Measurements from ENCODE around the gene TMA16. TPM values are rescaled to one million over a fixed set of nuclear protein-coding genes. Genes with fewer than 3 reads are reported as not detected.
A peak's percentile ranks its signal among the peaks of the same experiment; 100 is the strongest.
"Not testable (repeated sequence)": the region's sequence is repeated elsewhere in the genome, so short reads cannot be mapped to it uniquely, and the experiment has no call there.

TMA16 gene
- total and polyA plus RNA-seq, 2 experiments from 2014 or later, result 26.0 to 26.6 TPM

- no peak for DNase-seq
- H3K27ac ChIP-seq, result no peak overlapping the region
- in situ Hi-C loops (cut with MboI), result no loop called here
Observed at GRCh38 chr4:163537114-163537513, 42.6 kb downstream of the TMA16 start.

GRCh38 chr4:163538820-163539219, 44.3 kb downstream of the TMA16 start:
- H3K79me2 ChIP-seq (ENCODE audit: insufficient read depth); in situ Hi-C loops (cut with MboI); DNase-seq; H3K36me3 ChIP-seq (ENCODE audit: low read depth); H4K20me1 ChIP-seq (ENCODE audit: insufficient read depth); H3K4me2 ChIP-seq (ENCODE audit: unreplicated experiment); H2AFZ ChIP-seq; H3K9me2 ChIP-seq (ENCODE audit: insufficient read depth); H3K9me3 ChIP-seq (ENCODE audit: low read depth); H3K9ac ChIP-seq; H3K27ac ChIP-seq; H3K27me3 ChIP-seq (replicated peaks; ENCODE audit: insufficient read depth); H3K4me3 ChIP-seq: not testable (repeated sequence)
- peaks cover 38% of the 10 kb centered on the region for H3F3A ChIP-seq (ENCODE audit: insufficient read depth)
- 84 to 85% methylated on average over 4 of the region's 4 CpGs for WGBS, 2 experiments (ENCODE audit: low coverage in 1 of 2, low lambda C conversion rate in 2 of 2, missing lambda C conversion rate in 2 of 2)
- peaks cover 29% of the 10 kb centered on the region for H3K4me1 ChIP-seq (ENCODE audit: insufficient read depth)

More at GRCh38 chr4:163537114-163537513, 42.6 kb downstream of the TMA16 start:
- TF ChIP-seq EZH2phosphoT487 (IDR thresholded peaks at IDR 0.05; ENCODE audit: insufficient read depth, low read depth), result no peak
- TF ChIP-seq EZH2 (IDR thresholded peaks at IDR 0.05; ENCODE audit: insufficient read depth, poor library complexity, severe bottlenecking), result no peak
- Histone ChIP-seq H3K4me1 (ENCODE audit: insufficient read depth) (peaks cover 21% of the 10 kb centered on the region), H3K9ac (no peak overlapping the region), H3K4me3 (no peak overlapping the region), H2AFZ (no peak overlapping the region), H3K79me2 (ENCODE audit: insufficient read depth) (no peaks in the 10 kb centered on the region), H3K36me3 (ENCODE audit: low read depth) (peaks cover 7% of the 10 kb centered on the region), H4K20me1 (ENCODE audit: insufficient read depth) (no peaks in the 10 kb centered on the region), H3K9me2 (ENCODE audit: insufficient read depth) (no peaks in the 10 kb centered on the region), H3K27me3 (replicated peaks; ENCODE audit: insufficient read depth) (no peaks in the 10 kb centered on the region), H3F3A (ENCODE audit: insufficient read depth) (peaks cover 31% of the 10 kb centered on the region), H3K9me3 (ENCODE audit: low read depth) (no peaks in the 10 kb centered on the region), H3K4me2 (ENCODE audit: unreplicated experiment) (no peak overlapping the region)
- 97 to 98% methylated on average over 3 of the region's 3 CpGs for WGBS, 2 experiments (ENCODE audit: low coverage in 1 of 2, low lambda C conversion rate in 2 of 2, missing lambda C conversion rate in 2 of 2)

- Histone ChIP-seq H3K4me1 (ENCODE audit: insufficient read depth) (peaks cover 29% of the 10 kb centered on the region), H3K9me3 (ENCODE audit: low read depth) (no peaks in the 10 kb centered on the region), H3K9ac (no peak overlapping the region), H3K4me2 (ENCODE audit: unreplicated experiment) (peak overlapping the region; percentile 44), H3K9me2 (ENCODE audit: insufficient read depth) (no peaks in the 10 kb centered on the region), H3K27ac (peak overlapping the region; percentile 53), H4K20me1 (ENCODE audit: insufficient read depth) (no peaks in the 10 kb centered on the region), H3K27me3 (replicated peaks; ENCODE audit: insufficient read depth) (no peaks in the 10 kb centered on the region), H3K36me3 (ENCODE audit: low read depth) (no peaks in the 10 kb centered on the region), H2AFZ (no peak overlapping the region), H3F3A (ENCODE audit: insufficient read depth) (peaks cover 38% of the 10 kb centered on the region), H3K79me2 (ENCODE audit: insufficient read depth) (no peaks in the 10 kb centered on the region), H3K4me3 (no peak overlapping the region)
- in situ Hi-C loops (cut with MboI), result no loop called here
- no peak for DNase-seq
- no peak for TF ChIP-seq EZH2phosphoT487 (IDR thresholded peaks at IDR 0.05; ENCODE audit: insufficient read depth, low read depth)
- TF ChIP-seq EZH2 (IDR thresholded peaks at IDR 0.05; ENCODE audit: insufficient read depth, poor library complexity, severe bottlenecking), result no peak
- 95 to 97% methylated on average over 5 of the region's 5 CpGs for WGBS, 2 experiments (ENCODE audit: low coverage in 1 of 2, low lambda C conversion rate in 2 of 2, missing lambda C conversion rate in 2 of 2)
Observed at GRCh38 chr4:163540448-163540847, 46.0 kb downstream of the TMA16 start.

- H3K4me1 ChIP-seq (ENCODE audit: insufficient read depth), result peaks cover 29% of the 10 kb centered on the region
- no peaks in the 10 kb centered on the region for H3K79me2 ChIP-seq (ENCODE audit: insufficient read depth)
- H3K36me3 ChIP-seq (ENCODE audit: low read depth), result no peaks in the 10 kb centered on the region
- no peaks in the 10 kb centered on the region for H3K27me3 ChIP-seq (replicated peaks; ENCODE audit: insufficient read depth)
- no peaks in the 10 kb centered on the region for H4K20me1 ChIP-seq (ENCODE audit: insufficient read depth)
- no peak overlapping the region for H2AFZ ChIP-seq
- peak overlapping the region; percentile 53 for H3K27ac ChIP-seq
- DNase-seq, result peak; percentile 86
- no peak overlapping the region for H3K4me3 ChIP-seq
- no peaks in the 10 kb centered on the region for H3K9me2 ChIP-seq (ENCODE audit: insufficient read depth)
- no peak overlapping the region for H3K9ac ChIP-seq
- peak overlapping the region; percentile 44 for H3K4me2 ChIP-seq (ENCODE audit: unreplicated experiment)
- H3K9me3 ChIP-seq (ENCODE audit: low read depth), result no peaks in the 10 kb centered on the region
- peaks cover 38% of the 10 kb centered on the region for H3F3A ChIP-seq (ENCODE audit: insufficient read depth)
- in situ Hi-C loops (cut with MboI), result no loop called here
- WGBS, 2 experiments (ENCODE audit: low coverage in 1 of 2, low lambda C conversion rate in 2 of 2, missing lambda C conversion rate in 2 of 2), result 55 to 58% methylated on average over 3 of the region's 3 CpGs
- TF ChIP-seq EZH2 (IDR thresholded peaks at IDR 0.05; ENCODE audit: insufficient read depth, poor library complexity, severe bottlenecking), result no peak
- no peak for TF ChIP-seq EZH2phosphoT487 (IDR thresholded peaks at IDR 0.05; ENCODE audit: insufficient read depth, low read depth)
Observed at GRCh38 chr4:163540977-163541376, 46.5 kb downstream of the TMA16 start.

- peak overlapping the region; percentile 6 for H3K4me2 ChIP-seq (ENCODE audit: unreplicated experiment)
- peaks cover 38% of the 10 kb centered on the region for H3F3A ChIP-seq (ENCODE audit: insufficient read depth)
- no peaks in the 10 kb centered on the region for H3K9me2 ChIP-seq (ENCODE audit: insufficient read depth)
- H3K9ac ChIP-seq, result no peak overlapping the region
- H3K36me3 ChIP-seq (ENCODE audit: low read depth), result no peaks in the 10 kb centered on the region
- 73 to 77% methylated on average over 3 of the region's 3 CpGs for WGBS, 2 experiments (ENCODE audit: low coverage in 1 of 2, low lambda C conversion rate in 2 of 2, missing lambda C conversion rate in 2 of 2)
- peaks cover 29% of the 10 kb centered on the region for H3K4me1 ChIP-seq (ENCODE audit: insufficient read depth)
- no peak overlapping the region for H2AFZ ChIP-seq
- peak overlapping the region; percentile 53; the same call in 1 of the 2 replicates for H3K27ac ChIP-seq
- H3K4me3 ChIP-seq, result no peak overlapping the region
- in situ Hi-C loops (cut with MboI), result no loop called here
- H3K9me3 ChIP-seq (ENCODE audit: low read depth), result no peaks in the 10 kb centered on the region
- no peaks in the 10 kb centered on the region for H3K27me3 ChIP-seq (replicated peaks; ENCODE audit: insufficient read depth)
- no peaks in the 10 kb centered on the region for H3K79me2 ChIP-seq (ENCODE audit: insufficient read depth)
- DNase-seq, result peak; percentile 80
- no peaks in the 10 kb centered on the region for H4K20me1 ChIP-seq (ENCODE audit: insufficient read depth)
- no peak for TF ChIP-seq EZH2phosphoT487 (IDR thresholded peaks at IDR 0.05; ENCODE audit: insufficient read depth, low read depth)
Observed at GRCh38 chr4:163542275-163542674, 47.8 kb downstream of the TMA16 start.

Data from GM23248 (cell line).